ENCODE measurements around the gene THBS2.
"Not testable (repeated sequence)": the region's sequence is repeated elsewhere in the genome, so short reads cannot be mapped to it uniquely, and the experiment has no call there.

THBS2 gene

GRCh38 chr6:169186496-169187169 is 67.0 kb downstream of the THBS2 start:
- DNase-seq (ENCODE audit: low read depth in 4 of 4, low spot score in 1 of 4) = no peak

- no peak for DNase-seq (ENCODE audit: low read depth in 4 of 4, low spot score in 1 of 4)
Measured at GRCh38 chr6:169185692-169186485, 67.8 kb downstream of the THBS2 start.

- DNase-seq (ENCODE audit: low read depth in 4 of 4, low spot score in 1 of 4) = no peak
Measured at GRCh38 chr6:169185011-169185521, 68.6 kb downstream of the THBS2 start.

GRCh38 chr6:169184419-169184818 is 69.2 kb downstream of the THBS2 start:
- no peak for DNase-seq (ENCODE audit: low read depth in 4 of 4, low spot score in 1 of 4)

GRCh38 chr6:169183233-169183632 is 70.4 kb downstream of the THBS2 start:
- no peak for DNase-seq (ENCODE audit: low read depth in 4 of 4, low spot score in 1 of 4)

- DNase-seq (ENCODE audit: low read depth in 4 of 4, low spot score in 1 of 4) = not testable (repeated sequence)
Measured at GRCh38 chr6:169179831-169180230, 73.8 kb downstream of the THBS2 start.

- DNase-seq (ENCODE audit: low read depth in 4 of 4, low spot score in 1 of 4) = no peak
Measured at GRCh38 chr6:169177516-169178166, 76.0 kb downstream of the THBS2 start.

GRCh38 chr6:169176361-169176991 is 77.2 kb downstream of the THBS2 start:
- no peak for DNase-seq (ENCODE audit: low read depth in 4 of 4, low spot score in 1 of 4)

GRCh38 chr6:169175360-169175887 is 78.2 kb downstream of the THBS2 start:
- DNase-seq (ENCODE audit: low read depth in 4 of 4, low spot score in 1 of 4) = no peak

GRCh38 chr6:169174516-169175359 is 78.9 kb downstream of the THBS2 start:
- DNase-seq (ENCODE audit: low read depth in 4 of 4, low spot score in 1 of 4) = no peak

- no peak for DNase-seq (ENCODE audit: low read depth in 4 of 4, low spot score in 1 of 4)
Measured at GRCh38 chr6:169173532-169174268, 79.9 kb downstream of the THBS2 start.

- DNase-seq (ENCODE audit: low read depth in 4 of 4, low spot score in 1 of 4) = no peak
Measured at GRCh38 chr6:169172946-169173345, 80.7 kb downstream of the THBS2 start.

GRCh38 chr6:169172456-169172855 is 81.2 kb downstream of the THBS2 start:
- DNase-seq (ENCODE audit: low read depth in 4 of 4, low spot score in 1 of 4) = no peak

- no peak for DNase-seq (ENCODE audit: low read depth in 4 of 4, low spot score in 1 of 4)
Measured at GRCh38 chr6:169171951-169172350, 81.7 kb downstream of the THBS2 start.

- no peak for DNase-seq (ENCODE audit: low read depth in 4 of 4, low spot score in 1 of 4)
Measured at GRCh38 chr6:169171016-169171415, 82.6 kb downstream of the THBS2 start.

- no peak for DNase-seq (ENCODE audit: low read depth in 4 of 4, low spot score in 1 of 4)
Measured at GRCh38 chr6:169170583-169170955, 83.1 kb downstream of the THBS2 start.

GRCh38 chr6:169169941-169170582 is 83.6 kb downstream of the THBS2 start:
- no peak for DNase-seq (ENCODE audit: low read depth in 4 of 4, low spot score in 1 of 4)

GRCh38 chr6:169169375-169169774 is 84.3 kb downstream of the THBS2 start:
- no peak for DNase-seq (ENCODE audit: low read depth in 4 of 4, low spot score in 1 of 4)

GRCh38 chr6:169168706-169169105 is 84.9 kb downstream of the THBS2 start:
- DNase-seq (ENCODE audit: low read depth in 4 of 4, low spot score in 1 of 4) = no peak
